Caco-2 (cell line): ENCODE results near the gene CCNDBP1. TPM values are rescaled to one million over a fixed set of nuclear protein-coding genes. Genes with fewer than 3 reads are reported as not detected.
A peak's percentile ranks its signal among the peaks of the same experiment; 100 is the strongest.

Source experiments
- Bru-seq: library from RNA; stranded (reverse); fragments of 400-500 nt; gene quantifications from one replicate; lab custom pipeline; 2021; lab: Mats Ljungman, UMichigan
- BruChase-seq, 2 experiments: library from RNA; stranded (reverse); fragments of 400-500 nt; gene quantifications; one replicate each; lab custom pipeline; 2021; lab: Mats Ljungman, UMichigan
- BruUV-seq: library from RNA; stranded (reverse); fragments of 400-500 nt; replicated peaks from 2 replicates; lab custom pipeline; 2021; lab: Mats Ljungman, UMichigan
- CTCF ChIA-PET: fragments of 300-600 bp; sonication (Branson Sonifier 250); formaldehyde crosslinking; loops from one replicate; lab custom pipeline; 2022; ENCODE audit warnings: antibody characterized with exemption; lab: Charles Lee
- POLR2A ChIA-PET: fragments of 300-600 bp; sonication (Branson Sonifier 250); formaldehyde crosslinking; loops from one replicate; lab custom pipeline; 2022; ENCODE audit warnings: antibody characterized with exemption; lab: Charles Lee
- DNase-seq, 2 experiments: peaks; one replicate each; pipeline versions ENCODE4 v3.0.0 to v3.0.0-alpha.2; 2020 to 2022
- H3K27me3 ChIP-seq: replicated peaks from 2 replicates; pipeline ENCODE4 v1.6.0; 2011; ENCODE audit warnings: low read length; ENCODE audit not compliant: control insufficient read depth, insufficient read depth
- H3K36me3 ChIP-seq: 2 replicates; pipeline ENCODE4 v1.5.1; 2011; ENCODE audit warnings: low read length; ENCODE audit not compliant: control insufficient read depth, insufficient read depth
- H3K4me1 ChIP-seq: fragments of 250-450 bp; sonication (Bioruptor Pico); 2 replicates; pipeline ENCODE4 v1.5.1; 2020; ENCODE audit warnings: mild to moderate bottlenecking
- H3K4me3 ChIP-seq: 2 replicates; pipeline ENCODE4 v1.5.1; 2011; ENCODE audit warnings: low read depth, mild to moderate bottlenecking, control low read depth, low read length
- H3K9me3 ChIP-seq: fragments of 250-450 bp; sonication (Bioruptor Pico); 2 replicates; pipeline ENCODE4 v1.5.1; 2020; ENCODE audit warnings: mild to moderate bottlenecking, moderate library complexity
- H3K27ac Mint-ChIP-seq: one replicate; pipeline ENCODE4 v1.8.0; 2022; ENCODE audit warnings: mixed read lengths; ENCODE audit not compliant: unreplicated experiment
- H3K27me3 Mint-ChIP-seq: one replicate; pipeline ENCODE4 v1.8.0; 2022; ENCODE audit warnings: mixed read lengths; ENCODE audit not compliant: insufficient read depth, unreplicated experiment
- H3K36me3 Mint-ChIP-seq: one replicate; pipeline ENCODE4 v1.8.0; 2022; ENCODE audit warnings: mild to moderate bottlenecking, mixed read lengths; ENCODE audit not compliant: insufficient read depth, unreplicated experiment
- H3K4me1 Mint-ChIP-seq: one replicate; pipeline ENCODE4 v1.8.0; 2022; ENCODE audit warnings: low read depth, mixed read lengths; ENCODE audit not compliant: unreplicated experiment
- H3K4me3 Mint-ChIP-seq: one replicate; pipeline ENCODE4 v1.8.0; 2022; ENCODE audit warnings: mild to moderate bottlenecking, moderate library complexity, mixed read lengths; ENCODE audit not compliant: unreplicated experiment
- H3K9me3 Mint-ChIP-seq: one replicate; pipeline ENCODE4 v1.8.0; 2022; ENCODE audit warnings: mixed read lengths; ENCODE audit not compliant: unreplicated experiment
- CTCF ChIP-seq, 2 experiments: fragments of 200-600 bp in 1 of 2; IDR thresholded peaks; 1 replicate in 1 of 2; 2 replicates in 1 of 2; pipeline versions ENCODE4 v1.5.1 to v1.8.0; 2011 to 2022; ENCODE audit warnings: antibody characterized with exemption in 1 of 2, control low read depth in 1 of 2, inconsistent platforms in 1 of 2, low read depth in 1 of 2, low read length in 1 of 2, mild to moderate bottlenecking in 1 of 2, moderate library complexity in 1 of 2; ENCODE audit not compliant: insufficient read depth in 1 of 2, severe bottlenecking in 1 of 2, unreplicated experiment in 1 of 2
- intact Hi-C: fragments of 100-400 bp; cut with micrococcal nuclease; formaldehyde crosslinking; loops from one replicate; pipeline ENCODE4 v1.10.0; 2022; ENCODE audit not compliant: unreplicated experiment
- long read RNA-seq: library from polyadenylated mRNA; stranded (forward); transcript quantifications from one replicate; pipeline ENCODE4 v2.0.0, GENCODE V29; 2022
- total RNA-seq: library from RNA; stranded (reverse); gene quantifications from 2 replicates; pipeline ENCODE4 v1.2.3, GENCODE V29; 2022

The CCNDBP1 gene
- 21.7 and 23.1 TPM in 2 replicates for total RNA-seq
- Bru-seq, nascent RNA = percentile 65 among the genes with signal in this experiment
- percentile 57 among the genes with signal in this experiment for BruChase-seq, experiment 1, labeled RNA remaining after a 2-hour chase
- percentile 63 among the genes with signal in this experiment for BruChase-seq, experiment 2, labeled RNA remaining after a 6-hour chase
- long read RNA-seq, transcript CCNDBP1-201 (11 exons, 3,660 nt) = major isoform, 45 of 54 reads
- long read RNA-seq, partial matches to known transcripts = 2 of 54 reads
- long read RNA-seq, other reads (novel, unspliced or antisense) = 0 of 54 reads

- ChIA-PET CTCF (interaction anchor here (1.0 kb wide), 1 partner anchor 19 kb away, joined by 3 read pairs; no protein-coding TSS in a partner anchor), POLR2A (no interaction called here)
- DNase-seq = peak; percentile 96 to 97
- no peaks in the 10 kb centered on the region for H3K9me3 ChIP-seq
- H3K27me3 ChIP-seq = no peaks in the 10 kb centered on the region
- Mint-ChIP-seq H3K27me3 (no peaks in the 10 kb centered on the region), H3K4me1 (peaks cover 4% of the 10 kb centered on the region), H3K4me3 (peak within 1 kb of the TSS; percentile 93), H3K9me3 (no peaks in the 10 kb centered on the region), H3K36me3 (peaks cover 25% of the 10 kb centered on the region), H3K27ac (peak within 1 kb of the TSS; percentile 79)
- H3K36me3 ChIP-seq = no peaks in the 10 kb centered on the region
- intact Hi-C loops = loop anchor here (1.0 to 2.0 kb wide), 2 partner anchors 53 to 80 kb away; partner anchors contain the start of gene TMEM62
- BruUV-seq = no TSS peak
- H3K4me1 ChIP-seq = peaks cover 12% of the 10 kb centered on the region
- H3K4me3 ChIP-seq = peak within 1 kb of the TSS; percentile 82
- peak; percentile 42 to 55 for TF ChIP-seq CTCF (IDR thresholded peaks at IDR 0.05; ENCODE audit: insufficient read depth in 1 of 2, low read depth in 1 of 2, low read length in 1 of 2, severe bottlenecking in 1 of 2, unreplicated experiment in 1 of 2)
Observed at GRCh38 chr15:43185157-43186002, at the start of gene CCNDBP1. TSS of gene CCNDBP1 (plus strand) at chr15:43185403. CDS start at chr15:43185499, 96 bp downstream.

GRCh38 chr15:43143203-43143941 is 41.8 kb upstream of the CCNDBP1 start:
- peaks cover 39% of the 10 kb centered on the region for H3K36me3 Mint-ChIP-seq
- CTCF ChIA-PET = no interaction called here
- no peaks in the 10 kb centered on the region for H3K9me3 Mint-ChIP-seq
- Histone ChIP-seq H3K27me3 (no peaks in the 10 kb centered on the region), H3K36me3 (0 out of 2 replicates have a peak, but pooled peaks cover 1% of the 10 kb centered on the region), H3K4me1 (peaks cover 7% of the 10 kb centered on the region; the same call in 1 of the 2 replicates), H3K4me3 (no peak overlapping the region), H3K9me3 (no peaks in the 10 kb centered on the region)
- no peak for DNase-seq
- no peak overlapping the region for H3K27ac Mint-ChIP-seq
- H3K27me3 Mint-ChIP-seq = no peaks in the 10 kb centered on the region
- H3K4me1 Mint-ChIP-seq = peaks cover 8% of the 10 kb centered on the region
- TF ChIP-seq CTCF (IDR thresholded peaks at IDR 0.05; ENCODE audit: insufficient read depth in 1 of 2, low read depth in 1 of 2, low read length in 1 of 2, severe bottlenecking in 1 of 2, unreplicated experiment in 1 of 2) = no peak
- POLR2A ChIA-PET = no interaction called here
- intact Hi-C loops = no loop called here
- no TSS peak for BruUV-seq
- no peak overlapping the region for H3K4me3 Mint-ChIP-seq

- intact Hi-C loops = no loop called here
- peaks cover 8% of the 10 kb centered on the region for H3K4me1 Mint-ChIP-seq
- H3K4me1 ChIP-seq = peaks cover 7% of the 10 kb centered on the region; the same call in 1 of the 2 replicates
- no peak overlapping the region for H3K4me3 ChIP-seq
- H3K9me3 Mint-ChIP-seq = no peaks in the 10 kb centered on the region
- no peak for DNase-seq
- no peak overlapping the region for H3K4me3 Mint-ChIP-seq
- H3K27me3 ChIP-seq = no peaks in the 10 kb centered on the region
- BruUV-seq = no TSS peak
- H3K36me3 ChIP-seq = no peaks in the 10 kb centered on the region
- H3K27me3 Mint-ChIP-seq = no peaks in the 10 kb centered on the region
- H3K27ac Mint-ChIP-seq = no peak overlapping the region
- ChIA-PET POLR2A (no interaction called here), CTCF (no interaction called here)
- H3K36me3 Mint-ChIP-seq = peaks cover 31% of the 10 kb centered on the region
- H3K9me3 ChIP-seq = no peaks in the 10 kb centered on the region
- no peak for TF ChIP-seq CTCF (IDR thresholded peaks at IDR 0.05; ENCODE audit: insufficient read depth in 1 of 2, low read depth in 1 of 2, low read length in 1 of 2, severe bottlenecking in 1 of 2, unreplicated experiment in 1 of 2)
Observed at GRCh38 chr15:43144512-43144911, 40.7 kb upstream of the CCNDBP1 start.
